ENCODE results near the gene INO80. TPM values are rescaled to one million over a fixed set of nuclear protein-coding genes. Genes with fewer than 3 reads are reported as not detected.

The INO80 gene
- total RNA-seq, 4 donors from 2014 or later = 29.4 to 45.9 (median 41.0) TPM

- H3K4me1 ChIP-seq = peaks cover 23% of the 10 kb centered on the region
- no peak overlapping the region for H3K27ac ChIP-seq
- H3K27me3 ChIP-seq = no peaks in the 10 kb centered on the region
- H3K4me3 ChIP-seq = no peak overlapping the region
- no peak for DNase-seq (ENCODE audit: low spot score in 2 of 2)
- TF ChIP-seq POLR2A (IDR thresholded peaks at IDR 0.05) (no peak), POLR2AphosphoS5 (IDR thresholded peaks at IDR 0.05) (no peak), EP300 (IDR thresholded peaks at IDR 0.05) (no peak)
- TF ChIP-seq, protein P1, sequence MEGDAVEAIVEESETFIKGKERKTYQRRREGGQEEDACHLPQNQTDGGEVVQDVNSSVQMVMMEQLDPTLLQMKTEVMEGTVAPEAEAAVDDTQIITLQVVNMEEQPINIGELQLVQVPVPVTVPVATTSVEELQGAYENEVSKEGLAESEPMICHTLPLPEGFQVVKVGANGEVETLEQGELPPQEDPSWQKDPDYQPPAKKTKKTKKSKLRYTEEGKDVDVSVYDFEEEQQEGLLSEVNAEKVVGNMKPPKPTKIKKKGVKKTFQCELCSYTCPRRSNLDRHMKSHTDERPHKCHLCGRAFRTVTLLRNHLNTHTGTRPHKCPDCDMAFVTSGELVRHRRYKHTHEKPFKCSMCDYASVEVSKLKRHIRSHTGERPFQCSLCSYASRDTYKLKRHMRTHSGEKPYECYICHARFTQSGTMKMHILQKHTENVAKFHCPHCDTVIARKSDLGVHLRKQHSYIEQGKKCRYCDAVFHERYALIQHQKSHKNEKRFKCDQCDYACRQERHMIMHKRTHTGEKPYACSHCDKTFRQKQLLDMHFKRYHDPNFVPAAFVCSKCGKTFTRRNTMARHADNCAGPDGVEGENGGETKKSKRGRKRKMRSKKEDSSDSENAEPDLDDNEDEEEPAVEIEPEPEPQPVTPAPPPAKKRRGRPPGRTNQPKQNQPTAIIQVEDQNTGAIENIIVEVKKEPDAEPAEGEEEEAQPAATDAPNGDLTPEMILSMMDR (IDR thresholded peaks at IDR 0.05) = no peak
- no peaks in the 10 kb centered on the region for H3K36me3 ChIP-seq
- H3K9me3 ChIP-seq = no peaks in the 10 kb centered on the region
- WGBS = 75% methylated on average over 21 of the region's 21 CpGs
Measured at GRCh38 chr15:40948706-40949473, 167.2 kb downstream of the INO80 start.

GRCh38 chr15:40944510-40945296, 171.4 kb downstream of the INO80 start:
- no peak overlapping the region for H3K27ac ChIP-seq
- DNase-seq (ENCODE audit: low spot score in 2 of 2) = no peak
- peaks cover 33% of the 10 kb centered on the region for H3K4me1 ChIP-seq
- 94% methylated on average over 11 of the region's 11 CpGs for WGBS
- no peaks in the 10 kb centered on the region for H3K36me3 ChIP-seq
- H3K9me3 ChIP-seq = no peaks in the 10 kb centered on the region
- TF ChIP-seq POLR2A (IDR thresholded peaks at IDR 0.05) (no peak), POLR2AphosphoS5 (IDR thresholded peaks at IDR 0.05) (no peak), EP300 (IDR thresholded peaks at IDR 0.05) (no peak)
- TF ChIP-seq, protein P1 (IDR thresholded peaks at IDR 0.05) = no peak
- H3K4me3 ChIP-seq = no peak overlapping the region
- no peaks in the 10 kb centered on the region for H3K27me3 ChIP-seq

DNA sequence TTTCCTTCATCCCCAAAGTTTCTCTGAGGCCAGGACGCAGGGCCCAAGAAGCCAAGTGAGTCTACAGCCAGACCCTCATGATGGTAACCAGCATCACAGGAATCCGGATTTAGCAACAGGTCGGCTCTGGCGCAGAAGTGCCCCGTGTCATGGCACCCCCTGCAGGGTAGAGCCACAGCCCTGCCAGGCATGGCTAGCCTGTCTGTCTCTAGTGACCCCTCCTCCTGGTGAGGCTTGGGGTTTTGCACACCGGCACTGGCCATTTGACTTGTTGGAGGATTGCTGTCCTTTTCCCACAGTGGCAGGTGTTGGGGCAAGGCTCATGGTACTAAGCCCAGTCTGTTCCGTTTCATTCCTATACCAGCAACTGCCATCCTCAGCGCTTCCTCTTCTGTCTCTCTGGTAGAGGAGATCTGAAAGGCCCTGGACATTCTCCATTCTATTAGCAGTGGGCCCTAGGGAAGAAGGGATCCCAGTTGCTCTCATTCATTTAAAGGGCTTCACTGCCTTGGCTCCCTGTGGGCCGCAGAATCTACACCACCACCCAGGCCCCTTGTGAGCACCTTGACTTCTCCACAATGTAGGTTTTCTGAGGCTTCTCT, 172.2 kb downstream of the INO80 start:
- no peak for DNase-seq (ENCODE audit: low spot score in 2 of 2)
- 91% methylated on average over 6 of the region's 9 CpGs for WGBS
- TF ChIP-seq EP300 (IDR thresholded peaks at IDR 0.05) (no peak), POLR2AphosphoS5 (IDR thresholded peaks at IDR 0.05) (no peak), POLR2A (IDR thresholded peaks at IDR 0.05) (no peak)
- TF ChIP-seq, protein P1 (IDR thresholded peaks at IDR 0.05) = no peak
- Histone ChIP-seq H3K4me1 (peaks cover 29% of the 10 kb centered on the region), H3K4me3 (no peak overlapping the region), H3K36me3 (no peaks in the 10 kb centered on the region), H3K9me3 (no peaks in the 10 kb centered on the region), H3K27ac (no peak overlapping the region), H3K27me3 (no peaks in the 10 kb centered on the region)

DNA sequence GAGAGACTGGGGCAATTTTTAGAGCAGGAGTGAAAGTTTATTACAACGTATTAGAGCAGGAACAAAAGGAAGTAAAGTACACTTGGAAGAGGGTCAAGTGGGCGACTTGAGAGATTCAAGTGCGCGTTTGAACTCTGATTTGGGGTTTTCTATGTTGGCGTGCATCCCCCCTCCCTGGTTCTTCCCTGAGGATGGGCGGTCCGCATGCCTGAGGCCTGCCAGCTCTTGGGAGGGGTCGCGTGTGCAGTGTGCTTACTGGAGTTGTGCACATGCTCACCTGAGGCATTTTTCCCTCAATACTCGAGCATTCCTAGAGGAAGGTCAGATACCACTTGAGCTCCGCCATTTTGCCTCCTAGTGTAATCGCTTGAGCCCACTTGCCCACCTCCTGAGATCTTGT, 173.2 kb downstream of the INO80 start:
- no peak for DNase-seq (ENCODE audit: low spot score in 2 of 2)
- TF ChIP-seq EP300 (IDR thresholded peaks at IDR 0.05) (no peak), POLR2AphosphoS5 (IDR thresholded peaks at IDR 0.05) (no peak), POLR2A (IDR thresholded peaks at IDR 0.05) (no peak)
- TF ChIP-seq, protein P1 (IDR thresholded peaks at IDR 0.05) = no peak
- Histone ChIP-seq H3K36me3 (no peaks in the 10 kb centered on the region), H3K4me1 (peaks cover 29% of the 10 kb centered on the region), H3K27me3 (no peaks in the 10 kb centered on the region), H3K9me3 (no peaks in the 10 kb centered on the region), H3K27ac (no peak overlapping the region), H3K4me3 (peak overlapping the region; percentile 65)
- 70% methylated on average over 12 of the region's 12 CpGs for WGBS
